Loucy (cell line): ENCODE data around the gene BABAM2.

ENCODE experiments used
- CTCF ChIP-seq: fragments of 200-600 bp; sonication (generic); conservative IDR thresholded peaks from 2 replicates; pipeline ENCODE4 v1.5.1; 2014; ENCODE audit warnings: mild to moderate bottlenecking, antibody characterized with exemption, low read length
- EZH2phosphoT487 ChIP-seq: fragments of 200-600 bp; IDR thresholded peaks from 2 replicates; pipeline ENCODE4 v1.6.1; 2018; ENCODE audit warnings: antibody characterized with exemption, mild to moderate bottlenecking, moderate library complexity, borderline replicate concordance

- TF ChIP-seq CTCF: no peak
- no peak for TF ChIP-seq EZH2phosphoT487
These were observed 20.8 kb upstream of the BABAM2 start for GRCh38 chr2:27869763-27870162.
